Dermis microvascular lymphatic vessel endothelial cell (primary cell): ENCODE results near the gene MSRB1. TPM values are rescaled to one million over a fixed set of nuclear protein-coding genes. Genes with fewer than 3 reads are reported as not detected.
A peak's percentile ranks its signal among the peaks of the same experiment; 100 is the strongest.

Experiments
- DNase-seq, 2 donors: peaks; one replicate each; pipeline versions ENCODE4 v3.0.0 to v3.0.0-alpha.2; 2010; ENCODE audit warnings: low read depth in 2 of 2
- total RNA-seq: library from RNA; depleted of rRNA; stranded (reverse); fragments of >200 nt; gene quantifications from 2 replicates; pipeline ENCODE4 v1.2.1, GENCODE V29; 2014

The MSRB1 gene
- total RNA-seq, 1 donor from 2014 or later = 10.4 TPM

GRCh38 chr16:1979271-1980029 lies 36.5 kb upstream of the MSRB1 start:
- no peak for DNase-seq

GRCh38 chr16:1978476-1979120 lies 35.6 kb upstream of the MSRB1 start:
- DNase-seq = no peak

GRCh38 chr16:1977875-1978268 lies 34.9 kb upstream of the MSRB1 start:
- DNase-seq = no peak

GRCh38 chr16:1976951-1977874 lies 34.2 kb upstream of the MSRB1 start:
- DNase-seq = no peak

- no peak for DNase-seq
These were observed 33.2 kb upstream of the MSRB1 start for GRCh38 chr16:1976216-1976520.

GRCh38 chr16:1975432-1976215 lies 32.6 kb upstream of the MSRB1 start:
- DNase-seq = no peak

- no peak for DNase-seq
These were observed 31.4 kb upstream of the MSRB1 start for GRCh38 chr16:1974157-1975070.

- DNase-seq = no peak
These were observed 30.6 kb upstream of the MSRB1 start for GRCh38 chr16:1973461-1974156.

GRCh38 chr16:1972490-1972877 lies 29.5 kb upstream of the MSRB1 start:
- peak in 1 of 2 donors; percentile 26 for DNase-seq

GRCh38 chr16:1971796-1972489 lies 28.9 kb upstream of the MSRB1 start, which contains the start of gene TBL3:
Gene TBL3, plus strand, starts transcription at chr16:1972053. Its CDS starts 112 bp downstream, at chr16:1972165.
- peak; percentile 88 to 96 for DNase-seq

- DNase-seq = no peak
These were observed 25.4 kb upstream of the MSRB1 start for GRCh38 chr16:1968146-1968953.

- DNase-seq = no peak
These were observed 23.5 kb upstream of the MSRB1 start, which contains the start of gene RNF151 for GRCh38 chr16:1966460-1966859. Gene RNF151, plus strand, starts transcription at chr16:1966856. Its CDS starts 26 bp downstream, at chr16:1966882.

GRCh38 chr16:1965396-1966001 lies 22.5 kb upstream of the MSRB1 start:
- DNase-seq = no peak

GRCh38 chr16:1964506-1965395 lies 21.8 kb upstream of the MSRB1 start, which contains the start of gene RPS2:
Gene RPS2, minus strand, starts transcription at chr16:1964826. Its CDS starts 201 bp downstream, at chr16:1964625.
- peak; percentile 96 to 100 for DNase-seq

- peak in 1 of 2 donors; percentile 57 for DNase-seq
These were observed 21.0 kb upstream of the MSRB1 start for GRCh38 chr16:1963806-1964505.
